Karpas-422 (cell line): ENCODE results near the gene MMEL1. TPM values are rescaled to one million over a fixed set of nuclear protein-coding genes. Genes with fewer than 3 reads are reported as not detected.
"Not testable (repeated sequence)": the region's sequence is repeated elsewhere in the genome, so short reads cannot be mapped to it uniquely, and the experiment has no call there.

Experiments used
- DNase-seq: peaks from one replicate; pipeline ENCODE4 v3.0.0-alpha.2; 2015
- H2AFZ ChIP-seq: fragments of 200-600 bp; sonication (generic); 2 replicates; pipeline ENCODE4 v1.6.1; 2014; ENCODE audit warnings: antibody characterized with exemption, low read length, mixed read lengths
- H3K27ac ChIP-seq: fragments of 200-600 bp; sonication (generic); 2 replicates; pipeline ENCODE4 v1.5.1; 2014; ENCODE audit warnings: mild to moderate bottlenecking, low read length, moderate library complexity
- H3K27me3 ChIP-seq: fragments of 200-600 bp; sonication (generic); 2 replicates; pipeline ENCODE4 v1.6.1; 2014; ENCODE audit warnings: low read length, mixed read lengths
- H3K36me3 ChIP-seq: fragments of 200-600 bp; sonication (generic); 2 replicates; pipeline ENCODE4 v1.6.1; 2014; ENCODE audit warnings: low read length, mixed read lengths; ENCODE audit not compliant: insufficient read depth
- H3K4me1 ChIP-seq: fragments of 200-600 bp; sonication (generic); 2 replicates; pipeline ENCODE4 v1.6.1; 2014; ENCODE audit warnings: mild to moderate bottlenecking, low read length, mixed read lengths
- H3K4me2 ChIP-seq: fragments of 200-600 bp; sonication (generic); 2 replicates; pipeline ENCODE4 v1.6.1; 2014; ENCODE audit warnings: low read length, low read depth, mild to moderate bottlenecking; ENCODE audit not compliant: poor library complexity, severe bottlenecking
- H3K4me3 ChIP-seq: fragments of 200-600 bp; sonication (generic); 2 replicates; pipeline ENCODE4 v1.5.1; 2014; ENCODE audit warnings: mild to moderate bottlenecking, antibody characterized with exemption, low read length, mixed read lengths
- H3K79me2 ChIP-seq: fragments of 200-600 bp; sonication (generic); 2 replicates; pipeline ENCODE4 v1.6.1; 2014; ENCODE audit warnings: mild to moderate bottlenecking, low read length, mixed read lengths
- H3K9ac ChIP-seq: fragments of 200-600 bp; sonication (generic); 2 replicates; pipeline ENCODE4 v1.6.0; 2014; ENCODE audit warnings: low read length
- H3K9me2 ChIP-seq: fragments of 200-600 bp; sonication (generic), shearing (Covaris generic); replicated peaks from 2 replicates; pipeline ENCODE4 v1.6.0; 2014; ENCODE audit warnings: mild to moderate bottlenecking, low read length, moderate library complexity; ENCODE audit not compliant: insufficient read depth
- H3K9me3 ChIP-seq: fragments of 300-700, 200-600 bp; sonication (generic); 2 replicates; pipeline ENCODE4 v1.6.1; 2014; ENCODE audit warnings: low read length, mixed read lengths
- H4K20me1 ChIP-seq: fragments of 200-600 bp; sonication (generic); 2 replicates; pipeline ENCODE4 v1.6.1; 2014; ENCODE audit warnings: mild to moderate bottlenecking, antibody characterized with exemption, low read length, low read depth; ENCODE audit not compliant: insufficient read depth
- total RNA-seq: library from RNA; depleted of rRNA; stranded (reverse); fragments of >200 nt; shearing (Covaris generic); gene quantifications from 2 replicates; pipeline ENCODE4 v1.2.3, GENCODE V29; 2014; ENCODE audit warnings: low replicate concordance

MMEL1 gene
- total RNA-seq, 1 experiment from 2014 or later = not detected

DNA sequence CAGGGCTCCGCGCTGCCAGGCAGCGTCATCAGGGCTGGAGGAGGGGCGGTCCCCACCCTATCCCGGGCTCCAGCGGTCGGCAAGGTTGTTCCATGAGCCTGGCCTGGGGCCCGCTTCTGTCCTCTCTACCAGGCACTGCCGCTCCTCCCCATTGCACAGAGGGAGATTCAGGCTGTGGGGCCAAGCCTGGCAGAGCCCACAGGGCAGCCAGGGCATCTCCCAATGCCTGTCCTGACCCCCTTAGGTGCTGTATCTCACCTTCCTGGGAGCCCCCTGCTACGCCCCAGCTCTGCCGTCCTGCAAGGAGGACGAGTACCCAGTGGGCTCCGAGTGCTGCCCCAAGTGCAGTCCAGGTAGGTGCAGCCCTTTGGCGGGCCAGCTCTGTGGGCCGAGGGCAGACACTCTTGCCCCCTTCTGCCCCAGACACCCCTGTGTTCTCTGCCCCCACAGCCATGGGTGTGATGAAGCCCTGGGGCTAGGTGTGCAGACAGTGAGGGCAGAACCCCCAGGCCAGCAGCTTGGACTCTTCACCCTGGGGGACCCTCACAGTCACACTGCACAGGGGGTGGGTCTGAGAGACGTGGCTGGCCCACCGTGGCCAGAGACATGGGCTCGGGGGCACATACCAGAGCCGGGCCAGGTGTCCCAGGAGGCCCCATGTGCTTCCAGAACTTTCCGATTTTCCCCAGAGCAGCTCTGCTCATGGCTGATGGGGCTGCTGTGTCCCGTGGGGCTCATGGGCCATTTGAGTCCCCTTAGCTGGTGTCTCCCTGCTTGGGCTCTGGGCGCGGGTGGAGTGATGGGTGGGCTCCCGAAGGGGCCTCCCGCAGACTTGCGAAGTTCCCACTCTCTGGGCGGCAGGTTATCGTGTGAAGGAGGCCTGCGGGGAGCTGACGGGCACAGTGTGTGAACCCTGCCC is 75.1 kb downstream of the MMEL1 start:
- DNase-seq = no peak
- Histone ChIP-seq H3K27ac (no peak overlapping the region), H3K79me2 (no peaks in the 10 kb centered on the region), H3K9me2 (no peaks in the 10 kb centered on the region), H4K20me1 (no peaks in the 10 kb centered on the region), H3K9ac (no peak overlapping the region), H3K4me3 (no peak overlapping the region), H3K9me3 (no peaks in the 10 kb centered on the region), H3K4me1 (peaks cover 14% of the 10 kb centered on the region; the same call in 1 of the 2 replicates), H3K36me3 (no peaks in the 10 kb centered on the region), H3K27me3 (no peaks in the 10 kb centered on the region), H2AFZ (no peak overlapping the region), H3K4me2 (no peak overlapping the region)

DNA sequence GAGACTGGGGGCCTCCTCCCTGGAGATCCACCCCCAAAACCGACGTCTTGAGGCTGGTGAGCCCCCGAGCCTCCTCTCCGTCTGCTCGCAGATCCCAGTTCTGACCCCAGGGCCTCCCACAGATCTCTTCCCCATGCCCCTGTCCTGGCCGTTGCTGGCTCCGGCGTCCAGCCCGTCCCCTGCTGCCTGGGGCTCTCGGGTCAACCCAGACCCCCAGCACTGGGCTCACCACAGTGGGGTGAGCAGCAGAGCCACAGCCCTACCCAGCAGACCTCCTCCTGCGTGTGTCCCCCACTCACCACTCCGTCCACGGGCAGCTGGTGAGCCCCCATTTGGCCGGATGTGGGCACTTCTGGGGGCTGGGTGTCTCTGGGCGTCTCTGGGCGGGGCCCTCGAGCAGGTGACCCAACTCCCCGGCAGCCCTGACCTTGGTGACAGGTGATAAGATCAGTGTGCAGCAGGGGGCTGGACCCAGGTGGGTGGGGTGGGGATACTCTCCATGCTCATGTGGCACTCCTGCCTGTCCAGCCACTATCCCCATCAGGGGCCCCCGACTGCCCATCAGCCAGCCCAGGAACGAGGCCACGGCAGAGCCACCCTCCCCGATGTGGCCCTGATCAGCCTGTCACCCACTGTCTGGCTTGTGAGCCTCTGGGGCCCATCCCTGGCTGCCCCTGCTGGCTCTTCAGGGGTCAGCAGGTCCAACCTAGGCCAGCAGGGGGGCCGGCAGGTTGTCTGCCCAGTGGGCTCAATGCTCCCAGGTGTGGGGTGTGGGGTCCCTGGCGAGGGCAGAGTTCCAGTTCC is 75.9 kb downstream of the MMEL1 start:
- Histone ChIP-seq H3K79me2 (no peaks in the 10 kb centered on the region), H3K9me3 (no peaks in the 10 kb centered on the region), H3K4me3 (peak overlapping the region; percentile 60), H2AFZ (peak overlapping the region; percentile 39; the same call in 1 of the 2 replicates), H3K4me2 (peak overlapping the region; percentile 58), H3K36me3 (no peaks in the 10 kb centered on the region), H4K20me1 (no peaks in the 10 kb centered on the region), H3K9me2 (no peaks in the 10 kb centered on the region), H3K27me3 (no peaks in the 10 kb centered on the region), H3K27ac (no peak overlapping the region), H3K4me1 (peaks cover 14% of the 10 kb centered on the region; the same call in 1 of the 2 replicates), H3K9ac (peak overlapping the region; percentile 66)
- no peak for DNase-seq

DNA sequence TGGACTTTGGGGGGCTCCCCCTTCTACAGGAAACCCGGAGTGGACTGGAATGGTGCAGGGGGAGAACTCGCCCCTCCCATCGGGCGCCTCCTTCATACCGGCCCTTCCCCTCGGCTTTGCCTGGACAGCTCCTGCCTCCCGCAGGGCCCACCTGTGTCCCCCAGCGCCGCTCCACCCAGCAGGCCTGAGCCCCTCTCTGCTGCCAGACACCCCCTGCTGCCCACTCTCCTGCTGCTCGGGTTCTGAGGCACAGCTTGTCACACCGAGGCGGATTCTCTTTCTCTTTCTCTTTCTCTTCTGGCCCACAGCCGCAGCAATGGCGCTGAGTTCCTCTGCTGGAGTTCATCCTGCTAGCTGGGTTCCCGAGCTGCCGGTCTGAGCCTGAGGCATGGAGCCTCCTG is 76.5 kb downstream of the MMEL1 start, which contains the start of gene TNFRSF14:
Gene TNFRSF14 (plus strand): TSS at position 95 of the 401 bp plus-strand sequence. CDS start 294 bp downstream, at position 389.
- Histone ChIP-seq H3K4me1 (peaks cover 14% of the 10 kb centered on the region; the same call in 1 of the 2 replicates), H3K9me2 (no peaks in the 10 kb centered on the region), H3K9ac (peak within 1 kb of the TSS; percentile 66), H3K79me2 (no peaks in the 10 kb centered on the region), H3K9me3 (no peaks in the 10 kb centered on the region), H3K27me3 (no peaks in the 10 kb centered on the region), H2AFZ (peak within 1 kb of the TSS; percentile 39; the same call in 1 of the 2 replicates), H4K20me1 (no peaks in the 10 kb centered on the region), H3K4me3 (peak within 1 kb of the TSS; percentile 60), H3K27ac (no peak within 1 kb of the TSS), H3K4me2 (peak within 1 kb of the TSS; percentile 58), H3K36me3 (no peaks in the 10 kb centered on the region)
- peak; percentile 58 for DNase-seq

DNA sequence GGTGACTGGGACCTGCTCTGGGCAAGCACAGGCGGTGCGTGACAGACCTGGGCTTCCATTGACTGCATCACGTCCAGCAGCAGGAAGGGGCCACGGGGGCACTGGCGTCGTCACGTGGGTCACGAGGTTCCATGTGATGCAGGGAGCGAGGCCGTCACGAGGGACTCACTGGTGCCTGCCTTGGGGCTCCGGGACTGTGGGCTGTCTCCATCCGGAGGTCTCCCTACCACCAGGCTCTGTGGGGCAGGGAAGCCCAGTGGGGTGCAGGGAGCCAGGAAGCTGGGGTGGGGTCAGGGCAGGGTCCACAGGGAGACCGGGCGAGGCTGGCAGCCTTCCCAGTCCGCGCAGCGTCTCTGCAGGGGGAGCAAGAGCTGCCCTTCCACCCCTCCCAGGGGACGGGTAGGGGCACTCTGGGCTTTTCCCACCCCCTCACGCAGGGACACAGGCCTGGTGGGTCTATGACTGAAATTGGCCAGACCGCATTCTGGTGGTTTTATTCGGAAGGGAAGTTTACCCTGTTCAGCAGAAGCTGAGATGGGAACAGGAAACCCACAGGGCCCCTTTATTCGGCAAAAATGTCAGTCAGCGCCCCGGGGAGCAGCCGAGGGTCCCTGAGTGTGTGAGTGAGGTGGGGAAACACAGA is 77.1 kb downstream of the MMEL1 start:
- Histone ChIP-seq H3K4me3 (peak overlapping the region; percentile 60), H3K36me3 (no peaks in the 10 kb centered on the region), H3K27ac (no peak overlapping the region), H3K27me3 (no peaks in the 10 kb centered on the region), H2AFZ (peak overlapping the region; percentile 39; the same call in 1 of the 2 replicates), H4K20me1 (no peaks in the 10 kb centered on the region), H3K9ac (peak overlapping the region; percentile 66), H3K79me2 (no peaks in the 10 kb centered on the region), H3K4me1 (peaks cover 14% of the 10 kb centered on the region; the same call in 1 of the 2 replicates), H3K9me2 (no peaks in the 10 kb centered on the region), H3K4me2 (peak overlapping the region; percentile 58), H3K9me3 (no peaks in the 10 kb centered on the region)
- DNase-seq = no peak

DNA sequence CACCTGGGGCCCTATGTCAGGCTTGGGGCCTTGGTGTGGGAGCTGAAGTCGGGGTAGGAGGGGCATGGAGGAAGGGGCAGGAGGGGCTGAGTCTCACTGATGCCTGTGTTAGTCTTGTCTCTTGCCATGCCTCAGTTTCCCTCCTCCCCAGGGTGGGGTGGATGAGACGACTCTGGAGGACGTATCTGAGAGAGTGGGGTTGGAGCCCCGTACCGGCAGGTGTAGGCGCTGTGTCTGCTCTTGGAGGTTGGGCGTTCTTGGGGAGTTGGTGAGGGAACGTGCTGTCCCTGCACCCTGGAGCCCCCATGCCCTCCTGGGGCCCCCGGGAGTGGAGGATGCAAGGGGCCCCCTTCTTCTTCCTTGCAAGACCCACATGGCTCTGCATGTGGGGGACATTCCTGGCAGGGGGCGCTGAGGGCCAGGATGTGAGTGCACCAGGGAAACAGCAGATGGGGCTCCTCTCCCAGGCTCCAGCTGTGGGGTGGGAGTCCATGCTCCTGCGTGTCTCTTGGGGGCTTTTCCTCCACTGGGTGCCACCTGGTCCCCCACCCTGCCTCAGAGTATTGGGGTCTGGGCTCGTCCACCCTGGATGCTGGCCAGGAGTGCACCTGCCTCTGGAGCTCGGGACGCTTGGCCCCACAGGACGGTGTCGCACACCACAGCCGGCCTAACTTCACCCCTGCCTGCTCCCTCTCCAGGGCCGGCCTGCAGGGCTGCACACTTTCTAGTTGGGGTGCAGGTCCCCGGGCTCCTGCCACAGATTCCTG is 78.0 kb downstream of the MMEL1 start:
- no peaks in the 10 kb centered on the region for H4K20me1 ChIP-seq
- DNase-seq = peak; percentile 71
- no peak overlapping the region for H3K27ac ChIP-seq
- no peaks in the 10 kb centered on the region for H3K79me2 ChIP-seq
- H3K9me3 ChIP-seq = no peaks in the 10 kb centered on the region
- H3K36me3 ChIP-seq = no peaks in the 10 kb centered on the region
- H3K27me3 ChIP-seq = no peaks in the 10 kb centered on the region
- no peak overlapping the region for H2AFZ ChIP-seq
- no peak overlapping the region for H3K4me2 ChIP-seq
- no peak overlapping the region for H3K4me3 ChIP-seq
- peaks cover 14% of the 10 kb centered on the region; the same call in 1 of the 2 replicates for H3K4me1 ChIP-seq
- no peaks in the 10 kb centered on the region for H3K9me2 ChIP-seq
- no peak overlapping the region for H3K9ac ChIP-seq

DNA sequence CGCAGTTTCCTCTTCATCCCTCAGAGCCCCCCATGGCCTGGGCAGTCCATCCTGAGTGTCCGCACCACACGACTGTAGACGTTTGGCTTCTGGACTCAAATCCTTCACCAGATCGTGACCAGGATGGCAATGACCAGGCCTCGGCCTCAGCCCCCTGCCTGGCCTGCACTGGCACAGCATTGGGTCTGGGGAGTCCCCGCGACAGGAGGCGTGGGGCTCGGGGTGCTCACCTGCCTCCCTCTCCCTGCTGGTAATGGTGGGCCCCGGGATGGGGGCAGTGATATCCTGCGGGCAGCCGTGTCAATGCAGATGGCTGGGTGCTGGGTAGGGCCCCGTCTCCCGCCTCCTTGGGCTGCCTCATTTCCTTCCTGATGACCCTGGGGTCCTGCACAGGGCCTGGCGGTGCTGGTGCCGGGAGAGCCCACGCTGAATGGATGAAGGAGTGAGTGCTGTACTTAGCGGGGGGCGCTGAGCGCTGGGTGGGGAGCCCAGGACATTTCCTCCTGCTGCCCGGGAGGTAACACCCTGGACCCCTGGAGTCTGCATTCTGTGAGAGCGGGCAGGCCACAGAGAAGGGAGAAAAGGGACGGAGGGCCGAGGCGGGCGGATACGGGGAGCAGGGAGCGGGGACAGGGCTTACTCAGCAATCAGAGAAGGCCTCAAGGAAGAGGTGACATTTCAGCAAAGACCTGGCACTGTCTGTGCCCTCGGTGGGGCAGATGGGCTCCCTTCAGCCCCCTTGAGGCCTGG is 78.8 kb downstream of the MMEL1 start:
- H3K4me2 ChIP-seq = no peak overlapping the region

DNA sequence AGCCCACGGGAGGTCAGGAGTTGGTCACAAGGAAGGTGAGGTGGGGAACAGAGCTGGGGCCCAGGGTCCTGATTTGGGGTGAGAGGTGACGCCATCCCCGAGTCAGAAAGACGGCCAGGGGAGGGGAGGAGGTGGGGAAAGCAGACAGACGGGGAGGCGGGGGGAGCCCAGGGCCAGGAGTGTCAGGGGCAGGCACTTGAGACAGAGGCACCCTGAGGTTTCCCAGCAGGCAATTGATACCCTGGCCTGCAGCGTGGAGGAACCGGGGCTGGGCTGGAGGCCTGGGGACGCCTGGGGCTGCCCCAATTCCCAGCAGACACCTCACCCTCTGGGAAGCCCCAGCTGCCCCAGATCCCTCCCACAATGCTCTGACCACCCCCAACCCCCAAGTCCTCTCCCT is 79.7 kb downstream of the MMEL1 start:
- H3K9ac ChIP-seq, H3K27me3 ChIP-seq, H3K4me2 ChIP-seq, H3K9me3 ChIP-seq, H3K79me2 ChIP-seq, H3K36me3 ChIP-seq, H4K20me1 ChIP-seq, DNase-seq, H3K27ac ChIP-seq, H3K4me3 ChIP-seq, H2AFZ ChIP-seq, H3K9me2 ChIP-seq: not testable (repeated sequence)
- peaks cover 28% of the 10 kb centered on the region for H3K4me1 ChIP-seq

More for the DNA sequence above, 78.8 kb downstream of the MMEL1 start:
- no peak overlapping the region for H3K9ac ChIP-seq
- no peaks in the 10 kb centered on the region for H3K79me2 ChIP-seq
- DNase-seq = no peak
- H3K4me3 ChIP-seq = no peak overlapping the region
- H3K9me3 ChIP-seq = no peaks in the 10 kb centered on the region
- no peak overlapping the region for H3K27ac ChIP-seq
- H2AFZ ChIP-seq = no peak overlapping the region
- H3K4me1 ChIP-seq = peaks cover 19% of the 10 kb centered on the region
- H3K9me2 ChIP-seq = no peaks in the 10 kb centered on the region
- no peaks in the 10 kb centered on the region for H3K36me3 ChIP-seq
- no peaks in the 10 kb centered on the region for H4K20me1 ChIP-seq
- H3K27me3 ChIP-seq = no peaks in the 10 kb centered on the region
